H1 (cell line): Measurements from ENCODE around the gene MSI2. TPM values are rescaled to one million over a fixed set of nuclear protein-coding genes. Genes with fewer than 3 reads are reported as not detected.

Experiments
- CTCF ChIA-PET: fragments of 300-600 bp; sonication (Branson Sonifier 250); formaldehyde crosslinking; loops from one replicate; lab custom pipeline; 2021; ENCODE audit not compliant: partially characterized antibody; lab: Charles Lee
- POLR2A ChIA-PET: fragments of 300-600 bp; sonication (Branson Sonifier 250); formaldehyde crosslinking; loops from one replicate; lab custom pipeline; 2021; ENCODE audit warnings: inconsistent platforms; ENCODE audit not compliant: partially characterized antibody; lab: Charles Lee
- DNase-seq, 2 experiments: peaks; one replicate each; pipeline versions ENCODE4 v3.0.0 to v3.0.0-alpha.2; 2010 to 2022; ENCODE audit warnings: low spot score in 2 of 2, low read depth in 1 of 2, mixed read lengths in 1 of 2
- FAIRE-seq: peaks from 2 replicates; lab custom pipeline; 2011; peaks lifted over from hg19 to GRCh38; lab: Jason Lieb, UNC
- H2AFZ ChIP-seq: 2 replicates; pipeline ENCODE4 v1.8.1; 2012; ENCODE audit warnings: low read length, inconsistent platforms
- H2AK5ac ChIP-seq: 2 replicates; pipeline ENCODE4 v1.6.1; 2013; ENCODE audit warnings: low read depth, low read length
- H2BK120ac ChIP-seq: replicated peaks from 2 replicates; pipeline ENCODE3; 2013; ENCODE audit warnings: low read depth, low read length, inconsistent platforms
- H2BK12ac ChIP-seq: 2 replicates; pipeline ENCODE4 v1.6.1; 2013; ENCODE audit warnings: low read depth, low read length
- H2BK15ac ChIP-seq: 2 replicates; pipeline ENCODE4 v1.6.1; 2013; ENCODE audit warnings: low read length
- H2BK20ac ChIP-seq: 2 replicates; pipeline ENCODE4 v1.6.1; 2013; ENCODE audit warnings: low read length
- H2BK5ac ChIP-seq: 2 replicates; pipeline ENCODE4 v1.6.1; 2013; ENCODE audit warnings: low read depth, low read length
- H3K14ac ChIP-seq: 2 replicates; pipeline ENCODE4 v1.6.1; 2013; ENCODE audit warnings: inconsistent platforms; ENCODE audit not compliant: insufficient read length
- H3K18ac ChIP-seq: 2 replicates; pipeline ENCODE4 v1.6.1; 2013; ENCODE audit warnings: low read length; ENCODE audit errors: extremely low read depth
- H3K23ac ChIP-seq: 2 replicates; pipeline ENCODE4 v1.6.1; 2013; ENCODE audit warnings: inconsistent platforms; ENCODE audit not compliant: insufficient read length
- H3K23me2 ChIP-seq: 2 replicates; pipeline ENCODE4 v1.6.1; 2013; ENCODE audit warnings: low read depth, low read length
- H3K27ac ChIP-seq: 2 replicates; pipeline ENCODE4 v1.6.1; 2011; ENCODE audit warnings: low read depth, low read length, inconsistent platforms
- H3K27me3 ChIP-seq, 4 experiments: replicated peaks in 1 of 4; 1 replicate in 1 of 4; 2 replicates in 3 of 4; pipeline versions ENCODE4 v1.6.1 to v1.8.1; 2011 to 2013; ENCODE audit warnings: low read length in 3 of 4, mild to moderate bottlenecking in 3 of 4, inconsistent platforms in 2 of 4, mixed read lengths in 2 of 4, moderate library complexity in 1 of 4; ENCODE audit not compliant: control insufficient read depth in 3 of 4, insufficient read depth in 3 of 4; ENCODE audit errors: extremely low read depth in 1 of 4
- H3K36me3 ChIP-seq, 4 experiments: 2 replicates each; pipeline versions ENCODE4 v1.6.1 to v1.8.1; 2011 to 2013; ENCODE audit warnings: mild to moderate bottlenecking in 4 of 4, low read length in 3 of 4, moderate library complexity in 2 of 4, control low read depth in 1 of 4, inconsistent platforms in 1 of 4; ENCODE audit not compliant: insufficient read depth in 4 of 4, control insufficient read depth in 2 of 4
- H3K4ac ChIP-seq: replicated peaks from 2 replicates; pipeline ENCODE3; 2013; ENCODE audit warnings: low read length, low read depth, mixed read lengths, inconsistent platforms; ENCODE audit not compliant: insufficient read length
- H3K4me1 ChIP-seq, 4 experiments: replicated peaks in 1 of 4; 1 replicate in 1 of 4; 2 replicates in 3 of 4; pipeline versions ENCODE4 v1.6.1 to v1.8.1; 2011 to 2013; ENCODE audit warnings: low read length in 3 of 4, inconsistent platforms in 2 of 4, mixed read lengths in 1 of 4; ENCODE audit not compliant: insufficient read depth in 4 of 4, control insufficient read depth in 3 of 4
- H3K4me2 ChIP-seq, 2 experiments: 2 replicates each; pipeline versions ENCODE4 v1.6.1 to v1.8.1; 2011 to 2013; ENCODE audit warnings: low read depth in 2 of 2, low read length in 2 of 2, control low read depth in 1 of 2, inconsistent platforms in 1 of 2, mild to moderate bottlenecking in 1 of 2; ENCODE audit not compliant: insufficient read depth in 1 of 2
- H3K4me3 ChIP-seq, 4 experiments: fragments of 200-600, 300-600 bp in 1 of 4; sonication (generic), shearing (Covaris generic), sonication (Bioruptor Twin) in 1 of 4; 2 replicates each; pipeline versions ENCODE4 v1.5.1 to v1.8.1; 2011 to 2016; ENCODE audit warnings: low read length in 4 of 4, low read depth in 3 of 4, control low read depth in 2 of 4, inconsistent platforms in 2 of 4, mild to moderate bottlenecking in 2 of 4, mixed read lengths in 1 of 4, moderate library complexity in 1 of 4; ENCODE audit not compliant: insufficient read depth in 2 of 4; ENCODE audit errors: extremely low read depth in 1 of 4
- H3K56ac ChIP-seq: replicated peaks from 2 replicates; pipeline ENCODE3; 2013; ENCODE audit warnings: low read depth, mild to moderate bottlenecking, mixed read lengths, low read length, inconsistent platforms; ENCODE audit not compliant: insufficient read length
- H3K79me1 ChIP-seq: 2 replicates; pipeline ENCODE4 v1.6.1; 2013; ENCODE audit warnings: low read depth, low read length, control low read depth
- H3K79me2 ChIP-seq, 2 experiments: 2 replicates each; pipeline versions ENCODE4 v1.6.1 to v1.8.1; 2012 to 2013; ENCODE audit warnings: low read length in 2 of 2, mild to moderate bottlenecking in 2 of 2, inconsistent platforms in 1 of 2; ENCODE audit not compliant: insufficient read depth in 2 of 2, control insufficient read depth in 1 of 2
- H3K9ac ChIP-seq, 4 experiments: replicated peaks in 1 of 4; 1 replicate in 1 of 4; 2 replicates in 3 of 4; pipeline versions ENCODE4 v1.6.1 to v1.8.1; 2011 to 2013; ENCODE audit warnings: low read depth in 3 of 4, low read length in 3 of 4, control low read depth in 2 of 4, mild to moderate bottlenecking in 2 of 4, moderate library complexity in 2 of 4, inconsistent platforms in 1 of 4; ENCODE audit errors: extremely low read depth in 1 of 4
- H3K9me3 ChIP-seq, 2 experiments: 2 replicates each; pipeline versions ENCODE4 v1.6.1 to v1.8.1; 2012 to 2013; ENCODE audit warnings: mild to moderate bottlenecking in 2 of 2, moderate library complexity in 2 of 2, control low read depth in 1 of 2, inconsistent platforms in 1 of 2, low read depth in 1 of 2, low read length in 1 of 2, mixed read lengths in 1 of 2; ENCODE audit not compliant: insufficient read depth in 2 of 2
- H4K20me1 ChIP-seq, 2 experiments: replicated peaks in 1 of 2; 2 replicates each; pipeline versions ENCODE3 to v1.8.1; 2011 to 2013; ENCODE audit warnings: inconsistent platforms in 2 of 2, low read length in 2 of 2, mild to moderate bottlenecking in 1 of 2; ENCODE audit not compliant: insufficient read depth in 2 of 2, control insufficient read depth in 1 of 2
- H4K5ac ChIP-seq: 2 replicates; pipeline ENCODE4 v1.6.1; 2013; ENCODE audit warnings: low read length, low read depth, mixed read lengths, inconsistent platforms; ENCODE audit not compliant: insufficient read length
- H4K8ac ChIP-seq: 2 replicates; pipeline ENCODE4 v1.8.0; 2013; ENCODE audit warnings: mild to moderate bottlenecking, moderate library complexity, low read length, inconsistent platforms; ENCODE audit not compliant: insufficient read depth; ENCODE audit errors: extremely low read depth
- H4K91ac ChIP-seq: replicated peaks from 2 replicates; pipeline ENCODE3; 2013; ENCODE audit warnings: low read length, mixed read lengths, inconsistent platforms; ENCODE audit not compliant: insufficient read length
- GABPA ChIP-seq: IDR thresholded peaks from 2 replicates; pipeline ENCODE4 v1.6.1; 2011; ENCODE audit warnings: mild to moderate bottlenecking, low read length, moderate library complexity, borderline replicate concordance; ENCODE audit not compliant: insufficient read depth
- WGBS, 2 experiments: shearing (Covaris generic) in 1 of 2; methylation state at CpG; one replicate each; pipeline versions ENCODE4 v1.1.6 to v1.1.7; 2013 to 2015; ENCODE audit warnings: low lambda C conversion rate in 2 of 2, mixed read lengths in 2 of 2, inconsistent platforms in 1 of 2, low coverage in 1 of 2, missing lambda C conversion rate in 1 of 2; ENCODE audit not compliant: insufficient replicate concordance in 2 of 2, insufficient coverage in 1 of 2, insufficient read length in 1 of 2; ENCODE audit errors: extremely low coverage in 1 of 2, missing lambda C conversion rate in 1 of 2; 5-methylcytosine and 5-hydroxymethylcytosine counted together
- polyA plus RNA-seq, 7 experiments: library from polyadenylated mRNA; depleted of rRNA in 3 of 7; stranded (reverse) in 5 of 7; unstranded in 2 of 7; fragments of >200 nt in 5 of 7; fragments of 200-250 nt in 2 of 7; gene quantifications; 1 replicate in 5 of 7; 2 replicates in 1 of 7; 4 replicates in 1 of 7; pipeline versions ENCODE4 v1.2.1 to v1.2.3, GENCODE V29; 2011 to 2013; ENCODE audit warnings: missing spikeins in 2 of 7, mixed read lengths in 2 of 7
- total RNA-seq: library from RNA; stranded (reverse); fragmentation: NEBNext Ultra II Directional; extraction: Animal tissue kit (Norgen Biotek cat#: 25700); gene quantifications from 2 replicates; pipeline ENCODE4 v1.2.1, GENCODE V29; 2021

Gene MSI2
- total and polyA plus RNA-seq, 2 of the 8 experiments (the other 6 are each of a cell fraction or from before 2014, with no cell fraction given) = 36.7 to 80.6 TPM

- ChIA-PET POLR2A (interaction anchor here (1.0 kb wide), 1 partner anchor 14 kb away, joined by 3 read pairs; no protein-coding TSS in a partner anchor), CTCF (interaction anchor here (0.8 to 1.7 kb wide), 6 partner anchors 13 to 85 kb away, joined by 3 to 6 read pairs (median 4); no protein-coding TSS in a partner anchor)
- Histone ChIP-seq H2AK5ac (no peak overlapping the region), H3K4ac (no peak overlapping the region), H3K79me2 (peaks cover 0 to 7% of the 10 kb centered on the region in 2 experiments; a peak in 1 of 4 replicates), H3K36me3 (no peaks in the 10 kb centered on the region), H3K18ac (no peak overlapping the region), H3K27me3 (no peaks in the 10 kb centered on the region), H3K9ac (no peak overlapping the region), H3K9me3 (no peaks in the 10 kb centered on the region), H2BK15ac (no peak overlapping the region), H3K56ac (no peak overlapping the region), H2AFZ (no peak overlapping the region), H2BK12ac (no peak overlapping the region), H3K4me2 (no peak overlapping the region), H3K4me3 (no peak overlapping the region), H2BK120ac (no peak overlapping the region), H3K4me1 (peaks cover 2 to 15% (median 5%) of the 10 kb centered on the region in 4 experiments), H2BK20ac (no peak overlapping the region), H4K91ac (no peak overlapping the region), H3K14ac (no peak overlapping the region), H4K5ac (no peak overlapping the region), H4K20me1 (peaks cover 0 to 3% of the 10 kb centered on the region in 2 experiments), H2BK5ac (no peak overlapping the region), H3K23me2 (no peaks in the 10 kb centered on the region), H3K27ac (no peak overlapping the region), H3K23ac (no peak overlapping the region), H4K8ac (no peak overlapping the region), H3K79me1 (peaks cover 4% of the 10 kb centered on the region; the same call in 1 of the 2 replicates)
- no peak for DNase-seq
- no peak for TF ChIP-seq GABPA
- WGBS, 2 experiments = 95% methylated on average over 7 of the region's 7 CpGs; no CpG with 5 or more reads in 1 of the 2 experiments
- no peak for FAIRE-seq
Observed at GRCh38 chr17:57519800-57520199, 263.5 kb downstream of the MSI2 start.
